ENCODE measurements around the gene FBXO7. TPM values are rescaled to one million over a fixed set of nuclear protein-coding genes. Genes with fewer than 3 reads are reported as not detected.

Gene FBXO7
- total and polyA plus RNA-seq, 9 of the 15 experiments (the other 6 are each of a cell fraction or from before 2014, with no cell fraction given), result 34.0 to 162 (median 85.2) TPM

GRCh38 chr22:32494971-32495370 lies 20.4 kb downstream of the FBXO7 start (continued):
- TF ChIP-seq VEZF1 (CRISPR knock-in tag; IDR thresholded peaks at IDR 0.05) (no peak), CXXC5 (CRISPR knock-in tag; IDR thresholded peaks at IDR 0.05) (no peak), SIRT6 (IDR thresholded peaks at IDR 0.05; ENCODE audit: low read depth, low read length) (no peak), ZNF696 (CRISPR knock-in tag; conservative IDR thresholded peaks at IDR 0.05) (no peak), ZNF445 (CRISPR knock-in tag; IDR thresholded peaks at IDR 0.05; ENCODE audit: low read depth) (no peak), HCFC1 (IDR thresholded peaks at IDR 0.05; ENCODE audit: low read depth, low read length) (no peak), ZC3H11A (IDR thresholded peaks at IDR 0.05; ENCODE audit: low read depth, low read length) (no peak), KDM1A (IDR thresholded peaks at IDR 0.05) (no peak), PHF20 (IDR thresholded peaks at IDR 0.05; ENCODE audit: partially characterized antibody) (no peak), NR2C2 (CRISPR knock-in tag; IDR thresholded peaks at IDR 0.05) (no peak), NR2C2 (tag; IDR thresholded peaks at IDR 0.05) (no peak), ZBTB33 (CRISPR knock-in tag; IDR thresholded peaks at IDR 0.05) (no peak)
